ENCODE measurements around the gene LAMA2.

GRCh38 chr6:129267028-129267427 lies 384.1 kb downstream of the LAMA2 start:
- TF ChIP-seq CTCF (IDR thresholded peaks at IDR 0.05) (no peak), POLR2AphosphoS5 (IDR thresholded peaks at IDR 0.05) (no peak)

Measured in stomach (tissue), 4 donors.